ENCODE measurements around the gene TREML2. TPM values are rescaled to one million over a fixed set of nuclear protein-coding genes. Genes with fewer than 3 reads are reported as not detected.
A peak's percentile ranks its signal among the peaks of the same experiment; 100 is the strongest.

The TREML2 gene
- polyA plus RNA-seq, 1 donor, result 0.43 TPM

- Histone ChIP-seq H3K27ac (ENCODE audit: low read length) (no peak within 1 kb of the TSS), H3K36me3 (ENCODE audit: control insufficient read depth, insufficient read depth, low read length) (no peaks in the 10 kb centered on the region), H3K4me1 (ENCODE audit: control insufficient read depth, insufficient read depth, low read length) (peaks cover 2% of the 10 kb centered on the region), H3K27me3 (ENCODE audit: control insufficient read depth, insufficient read depth, low read length) (peaks cover 1% of the 10 kb centered on the region), H3K4me3 (ENCODE audit: low read length) (no peak within 1 kb of the TSS), H3K9me3 (ENCODE audit: control insufficient read depth, low read depth, low read length) (no peaks in the 10 kb centered on the region)
- DNase-seq, result no peak
- no CpG with 5 or more reads among the region's 10 CpGs for WGBS (ENCODE audit: insufficient coverage, low lambda C conversion rate)
These were observed 38.1 kb downstream of the TREML2 start, which contains the start of gene TREM2 for GRCh38 chr6:41162687-41163418. Gene TREM2, minus strand, starts transcription at chr6:41163116. Its CDS starts 34 bp downstream, at chr6:41163082.

DNA sequence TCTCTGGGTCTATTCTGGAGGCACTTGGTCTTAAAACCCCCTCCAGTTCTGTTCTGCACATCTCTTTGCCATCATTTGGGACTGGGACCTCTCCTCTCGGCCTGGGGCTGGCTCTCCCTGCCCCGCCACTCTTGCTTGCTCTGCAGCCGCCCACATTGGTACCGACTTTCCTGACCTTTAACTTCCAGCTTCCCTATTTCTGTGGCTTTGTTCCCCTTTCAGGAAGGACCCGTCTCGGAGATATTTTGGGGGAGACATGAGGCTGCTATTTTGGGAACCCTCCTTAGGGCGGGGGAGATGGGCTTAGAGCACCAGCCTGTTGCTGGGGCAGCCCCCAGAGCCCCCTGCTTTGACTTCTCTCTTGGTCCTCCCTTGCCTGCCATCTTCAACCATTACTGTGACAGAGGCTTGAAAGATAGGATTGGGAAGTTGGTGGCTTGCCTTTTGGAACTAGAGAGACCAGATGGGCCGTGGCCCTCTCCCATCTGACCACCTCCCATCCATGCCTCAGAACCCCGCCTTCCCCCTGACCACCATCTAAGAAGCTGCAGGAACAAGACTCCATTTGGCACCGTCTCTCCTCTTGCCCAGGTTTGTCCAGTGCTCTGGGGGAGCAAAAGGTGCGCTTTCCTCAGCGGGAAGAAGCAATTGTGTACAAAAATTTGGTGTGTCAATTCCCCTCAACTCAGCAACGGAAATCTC, 38.9 kb downstream of the TREML2 start:
- H3K4me1 ChIP-seq (ENCODE audit: control insufficient read depth, insufficient read depth, low read length), result peaks cover 2% of the 10 kb centered on the region
- no peak for DNase-seq
- no peaks in the 10 kb centered on the region for H3K36me3 ChIP-seq (ENCODE audit: control insufficient read depth, insufficient read depth, low read length)
- no peaks in the 10 kb centered on the region for H3K9me3 ChIP-seq (ENCODE audit: control insufficient read depth, low read depth, low read length)
- no peak overlapping the region for H3K27ac ChIP-seq (ENCODE audit: low read length)
- WGBS (ENCODE audit: insufficient coverage, low lambda C conversion rate), result 80% methylated on average over 4 of the region's 13 CpGs
- no peak overlapping the region for H3K4me3 ChIP-seq (ENCODE audit: low read length)
- H3K27me3 ChIP-seq (ENCODE audit: control insufficient read depth, insufficient read depth, low read length), result peaks cover 4% of the 10 kb centered on the region

GRCh38 chr6:41161380-41161779, 39.6 kb downstream of the TREML2 start:
- Histone ChIP-seq H3K36me3 (ENCODE audit: control insufficient read depth, insufficient read depth, low read length) (no peaks in the 10 kb centered on the region), H3K4me3 (ENCODE audit: low read length) (no peak overlapping the region), H3K4me1 (ENCODE audit: control insufficient read depth, insufficient read depth, low read length) (peaks cover 2% of the 10 kb centered on the region), H3K27ac (ENCODE audit: low read length) (no peak overlapping the region), H3K9me3 (ENCODE audit: control insufficient read depth, low read depth, low read length) (no peaks in the 10 kb centered on the region), H3K27me3 (ENCODE audit: control insufficient read depth, insufficient read depth, low read length) (peaks cover 4% of the 10 kb centered on the region)
- no peak for DNase-seq
- WGBS (ENCODE audit: insufficient coverage, low lambda C conversion rate), result no CpG with 5 or more reads among the region's 10 CpGs

DNA sequence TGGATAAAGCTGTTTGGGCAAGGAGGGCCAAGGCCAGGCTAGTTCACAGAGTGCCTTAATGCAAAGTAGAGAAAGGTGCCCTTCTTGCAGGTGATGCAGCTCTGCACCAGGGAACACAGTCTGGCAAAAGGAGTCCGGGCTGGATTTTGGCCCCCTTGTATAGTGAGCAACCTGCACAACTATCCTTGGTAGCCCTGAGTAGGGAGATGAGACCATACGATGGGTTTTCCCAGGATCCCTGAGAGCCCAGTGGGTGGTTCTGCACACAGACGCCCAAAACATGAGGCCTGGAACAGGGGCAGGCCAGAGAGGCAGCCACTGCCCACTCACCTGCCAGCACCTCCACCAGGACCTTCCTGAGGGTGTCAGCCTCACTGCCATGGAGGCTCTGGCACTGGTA, 40.0 kb downstream of the TREML2 start:
- Histone ChIP-seq H3K36me3 (ENCODE audit: control insufficient read depth, insufficient read depth, low read length) (no peaks in the 10 kb centered on the region), H3K4me1 (ENCODE audit: control insufficient read depth, insufficient read depth, low read length) (peaks cover 2% of the 10 kb centered on the region), H3K4me3 (ENCODE audit: low read length) (no peak overlapping the region), H3K9me3 (ENCODE audit: control insufficient read depth, low read depth, low read length) (no peaks in the 10 kb centered on the region), H3K27ac (ENCODE audit: low read length) (no peak overlapping the region), H3K27me3 (ENCODE audit: control insufficient read depth, insufficient read depth, low read length) (peaks cover 5% of the 10 kb centered on the region)
- WGBS (ENCODE audit: insufficient coverage, low lambda C conversion rate), result no CpG with 5 or more reads among the region's 3 CpGs
- DNase-seq, result no peak

DNA sequence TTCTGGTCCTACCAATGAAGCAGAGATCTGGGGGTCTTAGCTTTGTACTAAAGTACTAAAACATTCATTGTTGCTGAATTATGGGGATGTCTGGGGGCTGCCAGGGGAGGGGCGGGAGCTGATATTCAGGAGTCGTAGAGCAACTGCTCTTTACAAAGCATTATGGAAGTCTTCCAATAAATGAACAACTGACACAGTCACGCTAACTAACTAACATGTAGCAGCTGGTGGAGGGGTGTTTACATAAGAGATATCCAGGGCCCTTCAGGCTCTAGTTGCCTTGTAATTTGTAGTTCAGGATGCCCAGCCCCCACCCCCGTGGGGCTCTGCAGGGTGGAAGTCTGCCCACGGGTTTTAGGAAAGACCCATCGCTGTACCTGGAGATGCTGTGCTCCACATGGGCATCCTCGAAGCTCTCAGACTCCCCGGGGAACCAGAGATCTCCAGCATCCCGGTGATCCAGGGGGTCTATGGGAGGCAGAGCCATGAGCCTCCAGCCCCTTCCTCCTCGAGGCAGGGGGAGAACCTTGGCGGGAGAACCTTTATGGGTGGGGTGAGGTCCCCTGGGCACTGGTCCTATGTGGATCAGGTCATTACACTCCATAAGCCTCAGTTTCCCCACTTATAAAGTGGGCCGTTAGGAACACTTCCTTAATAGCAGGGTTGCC, 41.4 kb downstream of the TREML2 start:
- no peaks in the 10 kb centered on the region for H3K36me3 ChIP-seq (ENCODE audit: control insufficient read depth, insufficient read depth, low read length)
- H3K4me3 ChIP-seq (ENCODE audit: low read length), result no peak overlapping the region
- WGBS (ENCODE audit: insufficient coverage, low lambda C conversion rate), result no CpG with 5 or more reads among the region's 12 CpGs
- H3K27me3 ChIP-seq (ENCODE audit: control insufficient read depth, insufficient read depth, low read length), result peaks cover 6% of the 10 kb centered on the region
- no peaks in the 10 kb centered on the region for H3K9me3 ChIP-seq (ENCODE audit: control insufficient read depth, low read depth, low read length)
- H3K4me1 ChIP-seq (ENCODE audit: control insufficient read depth, insufficient read depth, low read length), result peaks cover 2% of the 10 kb centered on the region
- H3K27ac ChIP-seq (ENCODE audit: low read length), result no peak overlapping the region
- DNase-seq, result peak; percentile 6 to 18

DNA sequence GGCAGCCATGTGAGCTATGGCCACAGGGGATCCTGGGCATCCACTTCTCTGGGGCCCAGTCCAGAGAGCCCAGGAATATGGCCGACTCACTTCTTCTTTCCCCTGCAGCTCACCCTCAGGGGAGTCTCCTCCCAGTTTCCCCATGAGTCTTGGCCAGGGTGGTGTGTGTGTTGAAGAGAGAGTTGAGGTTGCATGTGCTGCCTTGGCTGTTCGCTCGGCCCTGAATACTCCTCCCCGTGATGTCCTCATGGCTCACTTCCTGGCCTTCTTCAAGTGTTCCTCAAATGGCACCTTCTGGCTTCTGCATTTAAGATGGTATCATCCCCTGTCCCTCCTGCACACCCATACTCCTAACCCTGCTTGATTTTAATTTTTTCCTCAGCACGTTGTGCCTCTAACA, 43.6 kb downstream of the TREML2 start:
- DNase-seq, result no peak
- peaks cover 10% of the 10 kb centered on the region for H3K27me3 ChIP-seq (ENCODE audit: control insufficient read depth, insufficient read depth, low read length)
- no CpG with 5 or more reads among the region's 5 CpGs for WGBS (ENCODE audit: insufficient coverage, low lambda C conversion rate)
- no peak overlapping the region for H3K27ac ChIP-seq (ENCODE audit: low read length)
- peaks cover 2% of the 10 kb centered on the region for H3K4me1 ChIP-seq (ENCODE audit: control insufficient read depth, insufficient read depth, low read length)
- H3K9me3 ChIP-seq (ENCODE audit: control insufficient read depth, low read depth, low read length), result no peaks in the 10 kb centered on the region
- no peak overlapping the region for H3K4me3 ChIP-seq (ENCODE audit: low read length)
- H3K36me3 ChIP-seq (ENCODE audit: control insufficient read depth, insufficient read depth, low read length), result no peaks in the 10 kb centered on the region

- Histone ChIP-seq H3K27ac (ENCODE audit: low read length) (no peak overlapping the region), H3K4me1 (ENCODE audit: control insufficient read depth, insufficient read depth, low read length) (peaks cover 2% of the 10 kb centered on the region), H3K4me3 (ENCODE audit: low read length) (no peak overlapping the region), H3K27me3 (ENCODE audit: control insufficient read depth, insufficient read depth, low read length) (peaks cover 10% of the 10 kb centered on the region), H3K9me3 (ENCODE audit: control insufficient read depth, low read depth, low read length) (no peaks in the 10 kb centered on the region), H3K36me3 (ENCODE audit: control insufficient read depth, insufficient read depth, low read length) (no peaks in the 10 kb centered on the region)
- no CpG with 5 or more reads among the region's 6 CpGs for WGBS (ENCODE audit: insufficient coverage, low lambda C conversion rate)
- no peak for DNase-seq
These were observed 44.2 kb downstream of the TREML2 start for GRCh38 chr6:41156771-41157170.

DNA sequence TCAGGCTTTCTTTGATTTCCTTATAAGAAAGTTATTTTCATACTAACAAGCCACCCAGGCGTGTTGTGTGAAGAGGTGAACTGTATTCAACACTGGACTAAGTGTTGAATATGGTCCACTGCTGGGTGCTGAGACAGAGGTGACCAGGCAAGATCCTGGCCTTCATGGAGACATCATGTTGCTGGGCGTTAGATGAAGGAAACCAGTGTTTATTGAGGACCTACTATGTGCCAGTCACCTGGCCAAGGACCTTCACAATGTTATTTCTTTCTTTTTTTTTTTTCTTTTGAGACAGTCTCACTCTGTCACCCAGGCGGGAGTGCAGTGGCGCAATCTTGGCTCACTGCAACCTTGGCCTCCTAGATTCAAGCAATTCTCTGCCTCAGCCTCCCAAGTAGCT, 44.9 kb downstream of the TREML2 start:
- DNase-seq, result no peak
- Histone ChIP-seq H3K4me3 (ENCODE audit: low read length) (no peak overlapping the region), H3K9me3 (ENCODE audit: control insufficient read depth, low read depth, low read length) (no peaks in the 10 kb centered on the region), H3K36me3 (ENCODE audit: control insufficient read depth, insufficient read depth, low read length) (no peaks in the 10 kb centered on the region), H3K27ac (ENCODE audit: low read length) (no peak overlapping the region), H3K27me3 (ENCODE audit: control insufficient read depth, insufficient read depth, low read length) (peaks cover 10% of the 10 kb centered on the region), H3K4me1 (ENCODE audit: control insufficient read depth, insufficient read depth, low read length) (peaks cover 2% of the 10 kb centered on the region)
- no CpG with 5 or more reads among the region's 4 CpGs for WGBS (ENCODE audit: insufficient coverage, low lambda C conversion rate)

GRCh38 chr6:41155132-41155805, 45.7 kb downstream of the TREML2 start:
- peaks cover 2% of the 10 kb centered on the region for H3K4me1 ChIP-seq (ENCODE audit: control insufficient read depth, insufficient read depth, low read length)
- H3K36me3 ChIP-seq (ENCODE audit: control insufficient read depth, insufficient read depth, low read length), result no peaks in the 10 kb centered on the region
- whole genome bisulfite sequencing (ENCODE audit: insufficient coverage, low lambda C conversion rate), result 100% methylated on average over 1 of the region's 7 CpGs
- H3K9me3 ChIP-seq (ENCODE audit: control insufficient read depth, low read depth, low read length), result no peaks in the 10 kb centered on the region
- no peak overlapping the region for H3K4me3 ChIP-seq (ENCODE audit: low read length)
- H3K27me3 ChIP-seq (ENCODE audit: control insufficient read depth, insufficient read depth, low read length), result peaks cover 10% of the 10 kb centered on the region
- no peak overlapping the region for H3K27ac ChIP-seq (ENCODE audit: low read length)
- DNase-seq, result no peak

DNA sequence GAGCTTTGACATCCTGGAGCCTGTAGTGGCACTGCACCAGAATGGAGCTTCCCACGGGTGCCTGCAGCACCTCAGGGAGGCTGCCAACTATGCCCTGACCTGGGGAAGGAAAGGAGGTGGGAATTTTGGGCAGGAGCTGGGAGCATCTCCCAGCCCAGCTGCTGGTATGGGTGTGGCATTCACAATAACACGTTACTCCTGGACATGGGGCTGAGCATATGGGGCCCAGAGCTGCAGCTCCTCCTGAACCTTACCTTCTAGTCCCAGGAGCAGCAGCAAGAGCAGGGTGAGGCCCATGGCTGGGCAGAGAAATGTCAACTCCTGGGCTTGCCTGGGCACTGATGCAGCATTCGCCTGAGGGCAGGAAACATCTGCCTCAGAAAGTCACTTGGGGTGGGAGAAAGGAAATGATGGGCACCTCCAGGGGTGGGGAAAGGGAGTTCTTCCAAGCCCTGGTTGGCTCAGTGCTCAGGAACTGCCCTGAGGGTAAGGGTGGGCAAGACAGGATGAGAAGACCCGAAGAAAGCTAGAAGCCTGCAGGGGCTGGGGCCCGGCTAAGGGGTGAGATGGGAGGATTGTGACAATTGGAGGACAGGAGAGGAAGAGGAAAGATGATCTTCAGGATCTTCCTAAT, 46.8 kb downstream of the TREML2 start, which contains the start of gene TREML1:
TREML1 (minus strand) TSS at position 356 of the 634 bp plus-strand sequence; CDS start at position 297, 59 bp downstream.
- H3K9me3 ChIP-seq (ENCODE audit: control insufficient read depth, low read depth, low read length), result no peaks in the 10 kb centered on the region
- DNase-seq, result no peak
- no CpG with 5 or more reads among the region's 5 CpGs for WGBS (ENCODE audit: insufficient coverage, low lambda C conversion rate)
- no peaks in the 10 kb centered on the region for H3K4me1 ChIP-seq (ENCODE audit: control insufficient read depth, insufficient read depth, low read length)
- H3K36me3 ChIP-seq (ENCODE audit: control insufficient read depth, insufficient read depth, low read length), result no peaks in the 10 kb centered on the region
- peaks cover 10% of the 10 kb centered on the region for H3K27me3 ChIP-seq (ENCODE audit: control insufficient read depth, insufficient read depth, low read length)
- H3K27ac ChIP-seq (ENCODE audit: low read length), result no peak within 1 kb of the TSS
- no peak within 1 kb of the TSS for H3K4me3 ChIP-seq (ENCODE audit: low read length)
